Neural crest cell (in vitro differentiated cells): ENCODE measurements around the gene GNAT2. TPM values are rescaled to one million over a fixed set of nuclear protein-coding genes. Genes with fewer than 3 reads are reported as not detected.

ENCODE experiments used
- DNase-seq: peaks from one replicate; pipeline ENCODE4 v3.0.0; 2021; ENCODE audit warnings: low read depth, mixed read lengths, low spot score
- H3K27ac Mint-ChIP-seq: one replicate; pipeline ENCODE4 v1.8.0; 2021; ENCODE audit warnings: mild to moderate bottlenecking, mixed read lengths; ENCODE audit not compliant: unreplicated experiment
- H3K27me3 Mint-ChIP-seq: 2 replicates; pipeline ENCODE4 v1.8.0; 2021; ENCODE audit warnings: low read depth, mild to moderate bottlenecking, mixed read lengths
- H3K36me3 Mint-ChIP-seq: 2 replicates; pipeline ENCODE4 v1.8.0; 2021; ENCODE audit warnings: low read depth, mild to moderate bottlenecking, mixed read lengths
- H3K4me1 Mint-ChIP-seq: 2 replicates; pipeline ENCODE4 v1.8.0; 2021; ENCODE audit warnings: mixed read lengths
- H3K4me3 Mint-ChIP-seq: one replicate; pipeline ENCODE4 v1.8.0; 2021; ENCODE audit warnings: mild to moderate bottlenecking, mixed read lengths
- H3K9me3 Mint-ChIP-seq: 2 replicates; pipeline ENCODE4 v1.8.0; 2021; ENCODE audit warnings: mixed read lengths
- total RNA-seq: library from RNA; stranded (reverse); gene quantifications from 2 replicates; pipeline ENCODE4 v1.2.1, GENCODE V29; 2021
- TF ChIP-seq, protein P1 (sequence below): fragments of 200-600 bp; sonication (generic); conservative IDR thresholded peaks from 2 replicates; pipeline ENCODE4 v1.5.0; 2021; ENCODE audit warnings: antibody characterized with exemption, mild to moderate bottlenecking

Gene GNAT2
- total RNA-seq, 1 donor from 2014 or later = not detected

DNA sequence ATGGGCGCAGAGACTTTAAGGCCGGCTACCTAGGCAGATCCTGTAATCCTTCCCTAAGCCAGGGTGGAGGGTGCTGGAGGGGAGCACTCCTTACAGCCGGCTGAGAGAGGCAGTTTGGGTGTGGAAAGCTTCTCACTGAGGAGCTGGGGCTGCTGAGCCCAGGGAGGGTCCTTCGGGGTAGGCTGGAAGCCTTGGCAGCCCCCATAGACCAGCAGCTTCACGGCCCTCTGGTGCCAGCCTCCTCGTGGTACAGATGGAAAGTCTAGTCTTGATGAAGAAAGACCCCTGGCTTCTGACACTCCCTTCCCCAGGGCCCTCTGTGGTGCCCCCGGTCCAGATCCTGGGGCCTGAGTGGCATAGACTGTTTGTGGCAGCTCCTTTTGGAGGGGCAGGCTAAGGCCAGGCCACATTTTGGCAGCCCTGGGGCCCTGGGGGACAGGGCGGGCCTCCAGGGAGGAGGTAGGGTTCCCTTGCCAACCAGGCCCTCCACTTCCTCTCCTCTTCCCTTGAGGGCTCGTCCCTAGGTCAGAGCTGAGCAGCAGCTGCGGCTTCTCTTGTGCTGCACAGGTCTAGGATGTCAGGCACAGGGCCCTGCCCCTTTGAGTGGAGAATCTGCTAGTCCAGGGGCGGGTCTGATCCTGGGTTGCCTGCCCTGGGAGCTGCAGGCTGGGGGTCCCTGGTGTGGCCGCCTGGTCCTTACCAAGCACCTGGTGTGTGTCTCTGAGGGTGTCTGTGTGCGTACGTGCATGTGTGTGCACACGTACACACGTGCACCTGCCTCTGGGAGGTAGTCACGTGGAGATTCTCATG lies 5.0 kb upstream of the GNAT2 start:
- TF ChIP-seq, protein P1, sequence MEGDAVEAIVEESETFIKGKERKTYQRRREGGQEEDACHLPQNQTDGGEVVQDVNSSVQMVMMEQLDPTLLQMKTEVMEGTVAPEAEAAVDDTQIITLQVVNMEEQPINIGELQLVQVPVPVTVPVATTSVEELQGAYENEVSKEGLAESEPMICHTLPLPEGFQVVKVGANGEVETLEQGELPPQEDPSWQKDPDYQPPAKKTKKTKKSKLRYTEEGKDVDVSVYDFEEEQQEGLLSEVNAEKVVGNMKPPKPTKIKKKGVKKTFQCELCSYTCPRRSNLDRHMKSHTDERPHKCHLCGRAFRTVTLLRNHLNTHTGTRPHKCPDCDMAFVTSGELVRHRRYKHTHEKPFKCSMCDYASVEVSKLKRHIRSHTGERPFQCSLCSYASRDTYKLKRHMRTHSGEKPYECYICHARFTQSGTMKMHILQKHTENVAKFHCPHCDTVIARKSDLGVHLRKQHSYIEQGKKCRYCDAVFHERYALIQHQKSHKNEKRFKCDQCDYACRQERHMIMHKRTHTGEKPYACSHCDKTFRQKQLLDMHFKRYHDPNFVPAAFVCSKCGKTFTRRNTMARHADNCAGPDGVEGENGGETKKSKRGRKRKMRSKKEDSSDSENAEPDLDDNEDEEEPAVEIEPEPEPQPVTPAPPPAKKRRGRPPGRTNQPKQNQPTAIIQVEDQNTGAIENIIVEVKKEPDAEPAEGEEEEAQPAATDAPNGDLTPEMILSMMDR = no peak
- no peak for DNase-seq
- peak overlapping the region; percentile 15 for H3K4me3 Mint-ChIP-seq
- peaks cover 1% of the 10 kb centered on the region for H3K36me3 Mint-ChIP-seq
- H3K4me1 Mint-ChIP-seq = peaks cover 38% of the 10 kb centered on the region
- no peak overlapping the region for H3K27ac Mint-ChIP-seq
- no peaks in the 10 kb centered on the region for H3K9me3 Mint-ChIP-seq
- H3K27me3 Mint-ChIP-seq = no peaks in the 10 kb centered on the region

DNA sequence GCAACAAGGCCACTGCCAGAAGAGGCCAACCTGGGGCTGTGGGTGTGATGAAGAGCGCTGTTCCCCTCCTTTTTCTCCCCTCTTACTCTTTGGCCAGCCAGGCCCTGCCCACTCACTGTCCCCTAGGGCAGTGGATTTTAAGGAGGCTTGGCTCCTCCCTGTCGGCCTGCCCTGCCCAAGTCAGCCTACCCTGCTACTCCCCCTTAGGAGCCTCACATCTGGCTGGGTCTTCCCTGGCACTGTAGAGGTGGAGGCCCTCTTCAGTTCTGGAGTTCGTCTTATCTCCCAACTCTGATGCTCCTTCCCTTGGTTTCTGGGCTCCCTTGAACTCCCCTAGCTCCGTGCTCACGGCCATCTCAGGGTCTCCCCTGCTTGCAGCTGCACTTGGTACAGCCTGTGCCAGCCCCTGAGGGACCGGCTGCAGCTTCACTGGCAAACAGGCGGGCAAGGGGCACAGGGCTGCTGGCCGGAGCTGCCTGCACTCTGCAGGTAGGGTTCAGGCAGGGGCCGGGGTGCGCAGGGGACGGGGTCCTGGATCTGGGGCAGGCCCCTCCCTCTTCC lies 4.3 kb upstream of the GNAT2 start:
- Mint-ChIP-seq H3K9me3 (no peaks in the 10 kb centered on the region), H3K4me1 (peaks cover 45% of the 10 kb centered on the region), H3K36me3 (no peaks in the 10 kb centered on the region), H3K27me3 (no peaks in the 10 kb centered on the region), H3K4me3 (peak overlapping the region; percentile 61), H3K27ac (no peak overlapping the region)
- TF ChIP-seq, protein P1 = no peak
- DNase-seq = no peak

DNA sequence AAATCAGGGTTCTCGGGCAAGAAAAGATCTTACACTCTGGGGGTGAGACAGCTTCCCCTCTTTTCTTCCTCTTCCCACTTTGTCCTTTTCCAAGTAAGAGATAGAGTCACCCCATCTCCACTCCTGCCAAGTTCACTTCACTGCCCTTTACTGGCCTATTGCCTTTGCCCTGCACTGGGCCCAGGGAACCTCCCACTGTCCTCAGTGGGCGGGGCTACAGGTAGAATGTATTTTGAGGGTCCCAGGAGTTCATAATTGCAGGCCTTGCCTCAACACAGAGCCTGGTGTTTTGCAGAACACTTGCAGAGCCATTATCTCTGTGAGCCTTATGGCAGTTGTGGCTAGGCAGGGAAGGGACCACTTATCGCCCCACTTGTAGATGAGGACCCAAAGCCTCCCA lies 3.5 kb upstream of the GNAT2 start:
- H3K4me3 Mint-ChIP-seq = peak overlapping the region; percentile 96
- peaks cover 49% of the 10 kb centered on the region for H3K4me1 Mint-ChIP-seq
- H3K36me3 Mint-ChIP-seq = no peaks in the 10 kb centered on the region
- DNase-seq = no peak
- H3K9me3 Mint-ChIP-seq = no peaks in the 10 kb centered on the region
- TF ChIP-seq, protein P1 = no peak
- peak overlapping the region; percentile 43 for H3K27ac Mint-ChIP-seq
- no peaks in the 10 kb centered on the region for H3K27me3 Mint-ChIP-seq

DNA sequence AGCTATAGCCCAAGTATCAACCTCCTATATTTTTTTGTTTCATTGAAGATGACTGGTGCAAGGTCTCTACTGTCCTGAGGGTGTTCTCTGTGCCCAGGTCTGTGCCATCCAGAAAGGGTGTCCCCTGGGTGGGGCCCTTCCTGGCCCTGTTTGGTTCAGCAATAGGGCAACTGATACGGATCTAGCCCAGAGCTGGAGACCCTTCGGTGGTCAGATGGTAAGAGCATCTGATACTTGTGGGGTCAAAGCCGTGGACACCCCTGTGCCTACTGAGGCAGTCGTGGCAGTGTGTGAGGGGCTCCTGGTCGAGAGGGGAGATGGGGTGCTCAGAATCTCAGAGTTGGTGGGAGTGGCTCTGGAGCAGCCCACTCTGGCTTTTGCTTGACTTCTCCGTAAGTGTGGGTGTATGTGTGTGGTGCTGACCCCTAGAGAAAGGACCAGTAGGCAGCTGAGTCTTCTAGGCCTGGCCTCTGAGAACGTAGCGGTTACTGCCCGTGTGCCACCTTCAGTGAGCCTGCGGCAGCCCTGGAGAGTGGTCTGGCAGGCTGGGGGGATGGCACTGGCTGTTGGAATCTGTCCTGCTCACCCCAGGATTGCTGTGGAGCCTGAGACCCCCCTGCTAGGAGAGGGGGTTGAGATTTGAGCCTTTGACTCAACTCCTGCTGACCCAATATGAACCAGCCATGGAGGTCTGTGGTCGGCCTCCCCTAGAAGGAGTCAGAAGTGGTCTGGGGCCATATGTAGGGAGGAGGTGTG lies 2.9 kb upstream of the GNAT2 start:
- TF ChIP-seq, protein P1 = no peak
- Mint-ChIP-seq H3K36me3 (no peaks in the 10 kb centered on the region), H3K27ac (no peak overlapping the region), H3K4me3 (peak overlapping the region; percentile 96), H3K4me1 (peaks cover 54% of the 10 kb centered on the region), H3K9me3 (no peaks in the 10 kb centered on the region), H3K27me3 (no peaks in the 10 kb centered on the region)
- no peak for DNase-seq

DNA sequence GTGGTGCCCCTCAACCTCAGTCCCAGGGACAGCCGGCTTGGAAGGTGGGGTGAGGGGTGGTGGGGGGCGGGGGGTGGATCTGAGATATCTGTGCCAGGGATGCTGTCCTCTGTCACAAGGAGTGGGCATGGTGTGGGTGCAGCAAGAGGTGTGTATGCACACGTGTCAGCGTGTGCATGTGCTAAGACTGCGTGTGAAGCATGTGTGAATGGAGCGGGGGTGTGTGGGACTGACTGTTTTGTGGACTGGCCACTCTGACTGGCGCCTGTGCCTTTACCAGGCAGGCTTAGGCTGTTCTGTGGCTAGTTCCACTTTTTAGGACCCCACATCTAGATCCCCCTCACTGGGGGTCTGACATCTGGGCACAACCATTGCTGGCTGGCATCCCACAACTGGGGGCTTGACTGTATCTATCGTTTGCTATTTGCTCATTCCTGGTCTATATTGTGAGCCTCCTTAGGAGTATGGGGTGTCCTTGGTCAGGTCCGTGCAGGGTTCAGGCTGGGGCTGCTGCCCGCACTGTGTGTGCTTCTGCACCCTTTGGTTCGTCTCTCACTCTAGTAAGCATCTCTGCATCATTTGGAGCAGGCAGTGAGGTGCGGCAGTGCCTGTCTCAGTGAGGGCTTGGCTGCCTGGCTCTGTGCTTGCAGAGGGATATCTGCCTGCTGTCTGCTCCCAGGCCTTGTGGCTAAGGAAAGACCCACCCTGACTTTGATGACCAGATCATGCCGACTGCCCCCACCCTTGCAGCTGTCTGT lies 2.1 kb upstream of the GNAT2 start:
- Mint-ChIP-seq H3K4me1 (peaks cover 61% of the 10 kb centered on the region), H3K27ac (peak overlapping the region; percentile 67), H3K27me3 (no peaks in the 10 kb centered on the region), H3K36me3 (no peaks in the 10 kb centered on the region), H3K9me3 (no peaks in the 10 kb centered on the region), H3K4me3 (peak overlapping the region; percentile 96)
- TF ChIP-seq, protein P1 = no peak
- no peak for DNase-seq
